ENCODE data around the gene DACT3. TPM values are rescaled to one million over a fixed set of nuclear protein-coding genes. Genes with fewer than 3 reads are reported as not detected.
"Not testable (repeated sequence)": the region's sequence is repeated elsewhere in the genome, so short reads cannot be mapped to it uniquely, and the experiment has no call there.

The DACT3 gene
- total RNA-seq, 2 donors from 2014 or later = 0.99 to 4.4 TPM

- peaks cover 24% of the 10 kb centered on the region for H3K4me1 ChIP-seq
- ATAC-seq (no peak), DNase-seq (no peak)
- H3K4me3 ChIP-seq = no peak overlapping the region
- H3K27ac ChIP-seq = no peak overlapping the region
- no peaks in the 10 kb centered on the region for H3K9me3 ChIP-seq
- TF ChIP-seq CTCF (IDR thresholded peaks at IDR 0.05) = no peak
- TF ChIP-seq POLR2A (IDR thresholded peaks at IDR 0.05) = no peak
- H3K27me3 ChIP-seq = no peaks in the 10 kb centered on the region
- H3K36me3 ChIP-seq (replicated peaks in 1 of 2; ENCODE audit: insufficient read depth in 1 of 2, low read depth in 2 of 2) = no peaks in the 10 kb centered on the region
- 62 to 80% methylated on average over 5 to 6 of the region's 6 CpGs for WGBS, 2 donors
- intact Hi-C loops (cut with DNase I) = no loop called here
Measured at GRCh38 chr19:46631481-46631880, 29.5 kb downstream of the DACT3 start.

GRCh38 chr19:46630586-46631205, 30.3 kb downstream of the DACT3 start:
- Histone ChIP-seq H3K27ac (no peak overlapping the region), H3K36me3 (replicated peaks in 1 of 2; ENCODE audit: insufficient read depth in 1 of 2, low read depth in 2 of 2) (no peaks in the 10 kb centered on the region), H3K4me1 (peaks cover 24% of the 10 kb centered on the region), H3K4me3 (no peak overlapping the region), H3K27me3 (no peaks in the 10 kb centered on the region), H3K9me3 (no peaks in the 10 kb centered on the region)
- TF ChIP-seq CTCF (IDR thresholded peaks at IDR 0.05) (no peak), POLR2A (IDR thresholded peaks at IDR 0.05) (no peak)
- 81 to 89% methylated on average over 12 to 14 of the region's 14 CpGs for WGBS, 2 donors
- DNase-seq (no peak), ATAC-seq (no peak)
- intact Hi-C loops (cut with DNase I) = no loop called here

- Histone ChIP-seq H3K4me3 (no peak overlapping the region), H3K4me1 (peaks cover 19% of the 10 kb centered on the region), H3K27ac (peak overlapping the region in 3 of 4 donors; percentile 12 to 48 (median 44)), H3K36me3 (replicated peaks in 1 of 2; ENCODE audit: insufficient read depth in 1 of 2, low read depth in 2 of 2) (no peaks in the 10 kb centered on the region), H3K27me3 (no peaks in the 10 kb centered on the region), H3K9me3 (no peaks in the 10 kb centered on the region)
- ATAC-seq = no peak
- WGBS, 2 donors = 59 to 74% methylated on average over 10 to 15 of the region's 15 CpGs
- TF ChIP-seq POLR2A (IDR thresholded peaks at IDR 0.05) = no peak
- TF ChIP-seq CTCF (IDR thresholded peaks at IDR 0.05) = no peak
- peak in 3 of 4 donors; percentile 65 to 68 (median 68) for DNase-seq
- intact Hi-C loops (cut with DNase I) = no loop called here
Measured at GRCh38 chr19:46629546-46630025, 31.4 kb downstream of the DACT3 start.

GRCh38 chr19:46628970-46629369, 32.0 kb downstream of the DACT3 start:
- H3K4me3 ChIP-seq; H3K27ac ChIP-seq; H3K36me3 ChIP-seq (replicated peaks in 1 of 2; ENCODE audit: insufficient read depth in 1 of 2, low read depth in 2 of 2); intact Hi-C loops (cut with DNase I); H3K27me3 ChIP-seq; DNase-seq; H3K9me3 ChIP-seq; ATAC-seq: not testable (repeated sequence)
- H3K4me1 ChIP-seq = peaks cover 14% of the 10 kb centered on the region
- 88 to 90% methylated on average over 7 of the region's 7 CpGs for WGBS, 2 donors

GRCh38 chr19:46626446-46626845, 34.5 kb downstream of the DACT3 start:
- Histone ChIP-seq H3K36me3 (replicated peaks in 1 of 2; ENCODE audit: insufficient read depth in 1 of 2, low read depth in 2 of 2) (no peaks in the 10 kb centered on the region), H3K9me3 (no peaks in the 10 kb centered on the region), H3K4me1 (peaks cover 5% of the 10 kb centered on the region), H3K4me3 (no peak overlapping the region), H3K27ac (peak overlapping the region in 1 of 4 donors; percentile 61), H3K27me3 (no peaks in the 10 kb centered on the region)
- DNase-seq (no peak), ATAC-seq (no peak)
- intact Hi-C loops (cut with DNase I) = no loop called here
- TF ChIP-seq POLR2A (IDR thresholded peaks at IDR 0.05) (no peak), CTCF (IDR thresholded peaks at IDR 0.05) (no peak)
- WGBS, 2 donors = 68 to 74% methylated on average over 12 to 14 of the region's 14 CpGs
